HG02840 (cell line): ENCODE results near the gene TRNP1.

Experiments used
- ATAC-seq: cut with Tn5 transposase; IDR thresholded peaks from one replicate; pipeline ENCODE4 v1.9.1; 2021; ENCODE audit warnings: mild to moderate bottlenecking, moderate library complexity, moderate number of reproducible peaks; ENCODE audit not compliant: unreplicated experiment, low FRiP score

The TRNP1 gene

DNA sequence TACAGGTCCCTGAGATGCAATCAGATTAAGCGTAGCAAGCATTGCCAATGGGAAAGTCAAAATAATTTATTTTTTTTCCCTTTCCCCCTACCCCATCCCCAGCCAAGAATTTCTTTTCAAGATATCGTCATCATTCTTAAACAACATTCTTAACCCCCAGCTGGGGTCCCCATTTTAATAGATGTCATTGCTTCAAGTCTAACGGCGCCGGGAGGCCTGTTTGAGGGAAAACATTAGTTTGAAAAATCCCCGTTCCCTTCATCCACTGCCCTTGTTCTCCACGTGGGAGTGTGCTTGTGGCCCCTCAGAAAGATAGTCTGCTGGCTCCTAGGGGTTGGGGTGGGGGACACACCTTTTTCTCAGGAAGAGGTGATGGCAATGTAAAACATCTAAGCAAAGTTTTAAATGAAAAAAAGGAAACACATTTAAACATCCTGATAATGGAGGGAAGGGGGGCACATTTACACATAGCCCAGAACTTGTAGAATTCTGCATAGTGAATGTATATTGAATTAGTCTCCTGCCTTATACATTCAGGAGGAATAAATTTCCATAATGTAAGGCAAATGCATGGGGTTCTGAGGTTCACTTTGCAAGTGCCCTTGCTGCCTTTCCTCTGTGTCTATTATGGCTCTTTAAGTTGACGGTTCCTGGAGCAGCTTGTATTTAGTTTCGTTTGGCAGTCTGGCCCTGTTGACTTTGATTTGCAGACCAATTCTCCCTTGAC is 6.8 kb downstream of the TRNP1 start:
- ATAC-seq, result no peak

DNA sequence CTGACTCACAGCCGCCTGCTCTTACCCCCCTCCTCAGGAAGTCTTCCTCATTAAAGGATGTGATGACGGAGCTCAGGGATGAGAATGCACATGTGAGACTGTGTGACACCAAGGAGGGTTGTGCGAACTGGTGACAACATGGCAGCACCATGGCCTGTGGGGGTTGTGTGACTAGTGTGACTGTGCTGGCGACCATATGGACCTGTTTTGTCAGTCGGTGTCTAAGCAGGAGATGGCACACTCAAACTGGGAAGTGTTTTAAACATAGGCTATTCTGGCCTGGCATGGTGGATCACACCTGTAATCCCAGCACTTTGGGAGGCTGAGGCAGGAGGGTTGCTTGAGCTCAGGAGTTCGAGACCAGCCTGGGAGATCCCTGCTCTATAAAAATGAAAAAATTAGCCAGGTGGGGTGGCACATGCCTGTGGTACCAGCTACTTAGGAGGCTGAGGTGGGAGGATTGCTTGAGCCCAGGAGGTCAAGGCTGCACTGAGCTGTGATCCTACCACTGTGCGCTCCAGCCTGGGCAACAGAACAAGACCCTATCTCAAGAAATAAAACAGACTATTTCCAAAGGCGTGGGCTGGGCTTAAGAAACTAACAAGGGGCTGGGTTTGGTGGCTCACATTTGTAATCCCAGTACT is 7.4 kb downstream of the TRNP1 start:
- ATAC-seq, result no peak

DNA sequence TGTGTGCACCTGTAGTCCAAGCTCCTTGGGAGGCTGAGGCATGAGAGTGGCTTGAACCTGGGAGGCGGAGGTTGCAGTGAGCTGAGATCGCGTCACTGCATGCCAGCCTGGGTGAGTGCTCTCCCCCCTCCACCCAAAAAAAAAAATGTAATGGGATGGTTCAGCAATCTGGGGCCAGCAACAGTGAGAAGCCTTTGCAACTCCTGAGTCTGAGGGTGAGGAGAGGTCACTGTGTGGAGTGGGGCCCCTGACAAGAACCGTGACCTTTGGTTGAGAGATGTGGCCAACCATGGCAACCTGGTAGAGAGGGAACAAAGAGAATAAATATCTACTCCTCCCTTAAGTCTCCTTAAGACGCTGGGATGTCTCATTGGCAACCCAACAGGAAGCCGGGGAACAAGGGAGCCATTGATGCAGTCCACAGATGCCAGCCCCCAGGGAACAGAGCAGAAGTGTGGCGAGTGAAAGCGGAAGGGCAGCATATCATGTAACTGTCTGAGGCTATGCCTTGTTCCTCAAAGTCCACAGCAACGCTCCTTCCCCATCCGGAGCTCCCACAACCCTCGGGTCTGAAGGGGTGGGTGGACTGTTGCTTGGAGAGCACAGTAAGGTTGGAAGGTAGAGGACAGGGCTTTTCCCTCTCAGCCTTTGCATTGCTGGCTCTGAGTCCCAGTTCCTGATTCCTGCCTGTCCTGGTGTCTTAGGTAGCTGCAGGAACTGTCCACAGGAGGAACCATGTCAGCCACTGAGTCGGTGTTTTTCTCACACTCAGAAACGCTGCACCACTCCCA is 8.3 kb downstream of the TRNP1 start:
- ATAC-seq, result no peak

DNA sequence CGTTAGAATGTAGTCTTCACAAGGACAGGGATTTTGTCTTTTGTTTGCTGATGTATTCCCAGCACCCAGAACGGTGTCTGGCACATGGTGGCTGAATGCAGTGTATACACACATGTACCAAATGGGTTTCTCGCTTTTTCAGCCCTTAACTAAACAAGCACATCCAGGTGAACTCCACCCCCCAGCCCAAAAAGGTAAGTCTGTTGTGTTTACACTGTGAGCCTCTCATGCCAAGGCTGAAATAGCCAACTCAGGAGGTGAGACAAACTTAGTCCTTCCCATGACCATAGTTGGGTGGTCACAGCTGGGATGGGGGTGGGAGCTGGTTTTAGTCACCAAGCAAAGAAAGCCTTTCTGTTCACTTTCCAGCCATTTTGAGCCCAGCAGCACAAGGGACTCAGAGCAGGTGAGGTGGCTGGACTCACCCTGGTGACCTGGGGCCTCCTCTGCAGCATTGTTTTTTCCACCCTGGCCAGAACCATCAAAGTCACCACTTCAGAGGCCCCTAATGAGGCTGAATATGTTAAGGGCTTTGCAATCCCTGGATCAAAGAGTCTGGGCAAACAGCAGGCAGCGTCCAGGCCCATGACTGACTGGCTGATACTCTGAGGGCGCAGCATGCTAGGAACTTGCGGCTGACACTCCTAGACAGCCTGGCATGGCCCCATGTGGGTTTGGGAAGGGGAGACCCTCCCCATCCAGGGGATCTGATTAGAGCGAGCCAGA is 10.4 kb downstream of the TRNP1 start:
- ATAC-seq, result no peak

DNA sequence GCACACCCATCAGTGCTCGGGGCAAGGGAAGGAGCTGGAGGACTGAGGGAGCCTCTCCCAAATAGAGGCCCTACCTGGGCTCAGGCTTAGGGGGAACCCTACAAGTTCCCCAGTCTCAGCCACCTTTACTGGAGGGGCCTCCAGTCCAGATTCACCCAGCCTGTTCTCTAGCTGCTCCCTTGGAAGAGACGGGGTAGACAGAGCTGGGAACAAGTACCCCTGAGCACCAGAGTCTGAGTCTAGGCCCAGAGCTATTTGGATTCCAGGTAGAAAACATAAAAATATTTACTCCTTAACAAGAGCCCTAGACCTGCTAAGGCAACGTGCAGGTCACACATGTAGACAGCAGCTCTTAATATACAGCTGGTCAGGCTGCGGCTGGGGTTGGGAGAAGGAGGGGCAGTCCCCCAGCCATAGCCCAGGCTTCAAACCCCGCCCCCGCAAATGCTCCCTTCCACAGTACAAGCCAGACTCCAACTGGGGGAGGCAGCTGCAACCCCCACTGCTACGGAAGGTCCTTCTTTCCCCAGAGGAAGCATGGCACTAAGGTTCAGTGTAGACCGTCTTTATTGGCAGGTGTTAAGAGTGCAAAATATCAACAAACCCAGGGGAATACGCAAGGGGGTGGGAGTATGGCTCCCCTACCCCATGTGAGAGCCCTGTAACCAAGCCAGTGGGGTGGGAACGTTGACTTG is 11.1 kb downstream of the TRNP1 start:
- no peak for ATAC-seq

DNA sequence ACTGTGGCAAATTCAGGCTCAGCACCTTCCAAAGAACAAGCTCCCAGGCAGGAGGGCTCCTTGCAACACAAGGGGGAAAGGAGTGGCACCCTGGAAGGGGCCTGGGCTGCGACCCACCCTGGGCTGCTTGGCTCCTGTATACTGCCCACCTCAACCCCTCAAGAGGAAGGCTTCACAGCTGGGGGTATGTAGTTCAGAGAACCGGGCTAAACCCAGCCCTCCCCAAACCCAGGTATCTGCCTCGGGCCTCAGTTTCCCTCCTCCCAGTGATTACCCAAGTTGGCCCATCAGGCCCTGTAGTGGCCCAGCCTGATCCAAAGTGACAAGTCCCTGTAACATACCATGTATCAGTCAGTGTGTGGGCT is 11.7 kb downstream of the TRNP1 start:
- ATAC-seq, result no peak

DNA sequence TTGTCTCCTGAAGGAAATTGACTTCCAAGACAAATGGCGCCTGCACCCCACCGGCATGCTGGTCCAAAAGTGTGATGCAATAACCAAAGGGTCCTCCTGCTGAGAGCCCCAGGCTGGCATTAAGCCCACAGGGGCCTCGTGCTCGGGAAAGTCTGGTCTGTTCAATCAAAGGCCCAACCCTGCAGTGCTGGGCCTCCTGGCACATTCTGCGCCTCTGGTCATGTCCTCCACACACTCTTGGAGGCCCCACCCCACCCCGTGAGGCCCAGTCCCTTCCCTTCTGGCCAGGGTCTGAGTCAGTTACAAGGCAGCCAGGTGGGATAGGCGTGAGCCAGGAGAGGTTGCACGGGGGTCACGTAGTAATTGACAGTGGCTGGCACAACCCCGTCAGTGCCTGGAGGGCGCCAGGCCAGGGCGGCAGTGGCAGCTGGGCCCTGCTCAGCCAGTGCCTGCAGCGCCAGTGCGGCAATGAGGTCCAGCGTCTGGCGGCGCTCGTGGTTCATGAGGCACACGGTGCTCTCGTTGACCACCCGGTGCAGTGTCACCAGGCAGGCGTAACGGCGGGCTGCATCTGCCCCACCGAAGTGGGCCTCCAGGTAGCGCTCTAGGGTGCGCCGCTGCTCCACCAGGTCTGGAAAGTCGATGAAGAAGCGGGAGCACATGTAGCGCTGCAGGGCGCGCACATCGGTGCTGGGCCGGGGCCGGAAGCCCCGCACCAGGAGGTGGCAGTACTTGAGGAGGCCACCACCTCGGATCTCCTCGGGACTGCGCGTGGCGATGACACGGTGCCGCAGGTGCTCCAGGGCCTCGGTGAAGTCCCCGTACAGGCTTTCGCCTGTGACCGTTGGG is 12.4 kb downstream of the TRNP1 start:
- no peak for ATAC-seq

DNA sequence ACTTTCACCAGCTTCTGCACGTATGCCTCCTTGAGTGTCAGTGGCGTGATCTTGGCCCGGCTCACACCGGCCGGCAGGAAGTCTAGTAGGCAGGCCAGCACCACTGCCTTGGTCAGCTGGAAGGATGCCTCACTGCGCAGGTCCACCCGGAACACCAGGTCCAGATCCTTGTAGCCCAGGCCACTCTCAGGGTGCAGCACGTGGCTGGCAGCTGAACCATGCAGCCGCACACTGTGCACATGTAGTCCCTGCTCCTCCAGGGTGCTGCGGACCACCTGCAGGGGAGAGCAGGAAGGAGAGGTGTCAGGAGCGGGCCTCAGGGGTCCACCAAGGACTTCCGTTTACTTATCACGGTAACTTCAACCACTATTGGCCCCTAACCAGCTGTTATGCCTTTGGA is 13.2 kb downstream of the TRNP1 start:
- no peak for ATAC-seq

DNA sequence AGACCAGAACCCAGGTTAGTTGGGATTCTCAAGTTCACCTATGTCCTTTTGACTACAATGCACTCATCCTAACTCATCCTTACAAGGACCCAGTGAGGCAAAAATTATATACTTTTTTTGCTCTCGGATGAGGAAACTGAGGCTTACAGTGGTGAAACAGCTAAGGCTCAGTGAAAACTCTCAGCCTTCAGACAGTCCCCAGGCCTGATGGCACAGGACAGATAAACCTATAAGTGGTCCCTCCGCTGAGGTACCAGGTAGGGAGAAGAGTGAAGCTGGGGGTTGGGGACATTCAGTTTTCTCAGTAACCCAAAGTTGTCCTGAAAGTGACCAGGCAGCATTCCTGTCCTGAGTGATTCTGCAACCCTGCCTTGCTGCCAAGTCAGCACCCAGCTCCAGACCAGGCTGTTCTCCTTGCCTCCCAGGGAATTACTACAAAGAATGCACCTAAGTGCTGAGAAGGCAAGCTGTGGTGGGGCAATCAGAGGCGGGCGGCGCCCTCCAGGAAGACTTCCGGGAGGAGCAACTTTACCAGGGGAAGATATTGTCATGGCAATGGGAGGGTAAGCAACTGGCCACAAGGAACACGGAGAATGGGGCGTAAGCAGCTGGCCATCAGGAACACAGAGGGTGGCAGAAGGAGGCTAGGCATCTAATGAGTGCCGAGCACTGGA is 14.6 kb downstream of the TRNP1 start:
- no peak for ATAC-seq

DNA sequence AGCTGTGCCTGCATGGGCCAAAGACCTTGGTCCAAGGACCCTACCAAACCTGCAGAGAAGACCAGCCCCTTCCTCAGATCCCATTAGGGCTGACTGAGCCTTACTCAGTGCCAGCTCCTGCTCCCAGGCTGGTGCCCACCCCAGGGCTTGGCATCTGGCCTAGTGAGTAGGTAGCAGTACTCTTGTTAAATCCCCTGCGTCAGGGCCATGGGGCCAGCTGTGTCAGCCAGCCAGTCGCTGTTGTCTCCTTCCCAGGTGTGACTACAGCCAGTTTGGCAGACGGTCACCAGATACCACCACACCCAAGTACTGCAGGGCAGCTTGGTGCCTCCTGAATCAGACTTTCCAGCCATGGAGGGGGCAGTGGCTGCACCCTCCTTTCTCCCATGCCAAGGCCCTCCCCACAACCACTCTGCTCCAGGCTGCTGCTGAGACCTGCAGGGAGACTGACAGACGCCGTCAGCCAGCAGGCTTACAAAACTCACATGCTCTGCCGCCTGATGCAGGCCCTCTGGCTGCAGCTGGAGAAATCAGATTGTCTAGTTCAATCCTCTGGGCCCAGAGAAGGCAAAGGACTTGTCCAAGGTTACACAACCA is 16.2 kb downstream of the TRNP1 start:
- no peak for ATAC-seq

DNA sequence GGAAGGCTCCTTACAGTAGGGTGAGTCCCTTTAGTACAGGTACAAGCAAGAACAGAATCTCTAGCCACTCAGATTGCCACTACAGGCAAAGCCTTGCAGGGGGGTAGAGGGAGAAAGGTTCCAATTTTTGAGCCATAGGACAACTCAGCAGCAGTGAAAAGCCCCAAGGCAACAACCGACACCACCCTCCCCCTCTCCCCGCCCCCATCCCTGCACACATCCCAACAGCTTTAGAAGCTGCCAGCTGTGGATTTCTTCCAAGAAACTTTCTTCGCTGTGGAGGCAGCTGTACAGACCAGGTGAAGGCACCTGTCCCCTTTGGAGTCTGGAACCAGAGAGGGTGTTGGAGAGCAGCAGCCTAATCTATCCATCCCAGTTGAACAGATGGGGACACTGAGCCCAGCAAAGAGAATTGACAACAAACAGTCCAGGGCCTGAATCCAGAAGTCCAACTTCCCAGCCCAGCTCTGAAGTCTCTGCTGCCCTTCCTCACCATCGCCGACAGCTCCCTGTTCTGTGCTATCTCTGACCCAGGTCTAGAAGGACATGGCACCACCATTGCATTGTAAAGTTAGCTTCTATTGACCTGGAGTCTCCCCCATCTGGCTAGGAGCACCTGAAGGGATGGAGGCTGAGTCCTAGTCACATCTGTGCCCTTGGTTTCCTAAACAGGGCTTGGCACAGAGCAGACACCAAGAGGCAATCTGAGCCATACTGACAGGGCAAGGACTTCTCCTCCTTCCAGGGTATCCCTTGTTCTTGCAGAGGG is 16.9 kb downstream of the TRNP1 start:
- no peak for ATAC-seq

DNA sequence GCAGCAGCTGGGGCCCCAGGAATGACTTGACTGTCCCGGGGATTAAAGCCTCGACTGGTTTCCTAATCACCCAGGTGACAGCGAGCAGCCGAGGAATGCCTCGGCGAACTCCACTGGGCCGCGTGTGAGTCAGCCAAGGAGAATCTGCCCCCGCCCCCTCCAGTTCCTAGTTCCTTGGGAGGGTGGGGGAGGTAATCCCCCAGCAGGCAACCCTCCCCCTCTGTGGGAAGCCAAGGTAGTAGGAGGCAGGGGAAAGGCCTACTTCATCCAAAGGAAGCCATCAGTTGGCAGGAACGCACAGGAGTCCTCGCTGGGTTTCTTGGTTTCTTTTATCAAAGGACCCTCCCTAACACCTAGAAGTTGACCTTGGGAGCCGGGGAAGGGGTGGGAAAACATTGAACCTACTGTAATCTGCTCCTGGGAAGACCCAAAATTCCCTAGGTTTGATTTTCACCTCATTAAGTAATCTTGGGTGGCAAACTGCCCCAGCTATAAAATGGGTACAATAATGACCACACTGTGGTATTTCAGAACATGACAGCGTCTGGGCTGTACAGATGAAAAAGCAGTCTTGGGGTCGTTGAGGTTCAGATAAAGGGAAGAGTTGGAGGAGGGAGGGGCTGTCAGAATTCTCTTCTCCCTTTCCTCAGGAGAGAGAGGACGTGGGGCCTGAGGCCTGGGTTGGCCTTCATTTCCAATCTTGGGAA is 17.7 kb downstream of the TRNP1 start:
- ATAC-seq, result no peak

DNA sequence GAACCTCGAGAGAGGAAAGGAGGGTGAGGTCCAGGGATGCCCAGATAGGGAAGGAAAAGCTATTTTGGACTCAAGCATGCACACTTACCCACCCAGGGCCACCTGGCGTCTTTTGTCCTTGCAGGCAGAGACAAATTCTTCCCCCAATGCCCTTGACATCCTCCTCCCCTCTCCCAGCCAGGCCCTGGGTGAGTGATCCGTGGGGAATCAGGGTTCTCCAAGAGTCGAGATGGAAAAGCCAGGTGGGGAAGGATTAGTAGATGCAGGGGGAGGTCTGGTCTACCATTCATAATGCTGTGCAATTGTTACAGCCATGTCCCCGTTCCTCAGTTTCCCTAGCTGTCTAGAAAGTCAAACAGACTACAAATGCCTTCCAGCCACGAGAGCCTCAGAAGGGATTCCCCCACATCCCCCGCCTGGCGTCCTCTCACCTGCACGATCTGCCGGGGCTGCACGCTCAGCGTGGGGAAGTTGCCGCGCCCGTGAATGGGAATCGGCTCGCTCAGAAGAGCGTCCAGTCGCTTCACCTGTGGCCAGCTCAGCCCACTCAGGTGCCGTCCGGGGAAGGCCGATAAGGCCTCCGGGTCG is 18.6 kb downstream of the TRNP1 start:
- no peak for ATAC-seq

DNA sequence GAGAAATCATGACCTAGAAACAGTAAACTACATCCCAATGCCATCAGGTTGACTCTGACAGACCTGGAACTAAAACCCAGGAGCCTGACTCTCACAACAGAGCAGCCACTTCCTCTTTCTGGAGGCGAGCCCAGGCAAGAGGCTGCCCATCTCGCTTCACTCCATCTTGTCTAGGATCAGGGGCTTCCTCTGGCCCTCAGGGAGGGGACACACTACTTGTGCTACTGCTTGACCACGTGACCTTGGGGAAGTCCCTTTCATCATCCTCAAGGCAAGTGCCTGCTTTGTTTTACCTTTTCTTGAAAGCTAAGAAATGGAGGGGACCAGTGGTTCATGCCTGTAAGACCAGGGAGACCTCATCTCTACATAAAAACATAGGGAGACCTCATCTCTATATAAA is 21.8 kb downstream of the TRNP1 start:
- no peak for ATAC-seq

DNA sequence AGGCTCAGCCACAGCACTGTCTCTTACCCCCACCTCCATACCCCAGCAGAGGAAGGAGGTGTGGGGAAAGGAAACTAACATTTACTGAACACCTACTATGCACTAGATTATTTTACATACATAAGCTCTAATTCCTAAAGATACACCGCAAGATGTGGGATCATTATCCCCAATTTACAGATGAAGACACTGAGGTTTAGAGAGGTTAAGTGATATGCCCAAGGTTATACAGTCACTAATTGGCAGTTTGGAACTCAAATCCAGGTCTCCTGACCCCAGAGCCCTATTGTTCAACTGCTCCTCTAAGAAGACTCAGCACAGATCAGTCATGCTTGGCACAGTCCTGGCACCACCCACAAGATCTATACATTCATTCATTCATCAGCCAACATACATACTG is 22.9 kb downstream of the TRNP1 start:
- no peak for ATAC-seq

DNA sequence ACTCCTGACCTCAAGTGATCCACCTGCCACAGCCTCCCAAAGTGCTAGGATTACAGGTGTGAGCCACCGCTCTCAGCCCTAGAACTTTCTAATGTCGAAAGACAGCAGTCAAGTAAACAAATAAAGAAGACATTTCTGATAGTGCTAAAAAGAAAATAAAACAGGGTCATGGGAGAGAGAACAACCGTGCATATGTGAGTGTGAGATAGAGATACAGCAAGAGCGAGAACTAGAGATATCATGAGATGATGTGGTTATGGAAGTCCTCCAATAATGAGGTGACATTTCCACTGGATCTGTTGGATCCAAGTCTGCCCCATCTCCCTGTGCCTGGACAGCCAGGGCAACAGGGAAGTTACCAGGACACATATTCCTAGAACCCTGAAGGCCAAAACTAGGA is 23.7 kb downstream of the TRNP1 start:
- ATAC-seq, result no peak

DNA sequence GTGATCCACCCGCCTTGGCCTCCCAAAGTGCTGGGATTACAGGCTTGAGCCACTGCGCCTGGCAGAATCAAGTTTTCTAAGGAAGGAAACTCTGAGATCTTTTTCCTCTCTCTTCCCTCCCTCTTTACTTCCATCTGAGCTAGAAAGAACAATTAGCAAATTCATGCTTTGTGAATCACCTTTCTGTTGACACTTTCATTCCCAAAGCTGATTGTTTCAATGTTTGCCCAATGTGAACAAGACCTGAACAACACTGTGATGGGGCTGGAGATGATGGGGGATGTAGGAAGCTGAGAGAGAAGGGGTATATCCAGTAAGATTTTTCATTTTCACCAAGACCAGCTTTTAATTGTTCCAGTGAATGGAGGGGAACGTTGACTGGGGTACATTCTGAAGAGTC is 24.8 kb downstream of the TRNP1 start:
- ATAC-seq, result no peak
